ENCODE results near the gene KREMEN2. TPM values are rescaled to one million over a fixed set of nuclear protein-coding genes. Genes with fewer than 3 reads are reported as not detected.
A peak's percentile ranks its signal among the peaks of the same experiment; 100 is the strongest.

KREMEN2 gene
- total and polyA plus RNA-seq, 2 of the 13 experiments (the other 11 are each of a cell fraction or from before 2014, with no cell fraction given) = 0.48 to 1.2 TPM

- in situ Hi-C loops (cut with HindIII; ENCODE audit: extremely low pct_ligation_motif_present, low pct_unique_long_range_greater_than_20kb) (no loop called here), intact Hi-C loops (cut with micrococcal nuclease; ENCODE audit: unreplicated experiment) (no loop called here)
- peak; percentile 82 for TF ChIP-seq AGO2 (optimal IDR thresholded peaks at IDR 0.05; ENCODE audit: low read depth, low read length)
- TF ChIP-seq ZNF768 (CRISPR knock-in tag; IDR thresholded peaks at IDR 0.05) = peak; percentile 68; the same call in 1 of the 2 replicates
- no peak for TF ChIP-seq HNRNPLL (IDR thresholded peaks at IDR 0.05; ENCODE audit: low read depth, low read length, poor library complexity, severe bottlenecking)
- peak; percentile 55; the same call in 1 of the 2 replicates for TF ChIP-seq RBFOX2 (IDR thresholded peaks at IDR 0.05; ENCODE audit: low read depth, low read length)
- Histone ChIP-seq H2AFZ (ENCODE audit: low read length) (no peak overlapping the region), H3K27ac (ENCODE audit: extremely low read length, insufficient read depth, low read length) (no peak overlapping the region), H3K4me2 (ENCODE audit: low read depth, low read length) (no peak overlapping the region), H3K27me3 (ENCODE audit: control insufficient read depth in 1 of 2, insufficient read depth in 2 of 2, low read length in 2 of 2) (no peaks in the 10 kb centered on the region), H3K79me2 (ENCODE audit: insufficient read depth, low read length) (peaks cover 15% of the 10 kb centered on the region), H3K4me3 (replicated peaks in 1 of 3; ENCODE audit: insufficient read depth in 1 of 3, low read depth in 2 of 3, low read length in 3 of 3) (no peak overlapping the region), H3K36me3 (replicated peaks in 1 of 2; ENCODE audit: control insufficient read depth in 1 of 2, insufficient read depth in 2 of 2, low read length in 2 of 2) (peaks cover 2 to 18% of the 10 kb centered on the region in 2 experiments; a peak in 3 of 5 replicates), H3K4me1 (ENCODE audit: insufficient read depth, low read length) (peaks cover 9% of the 10 kb centered on the region), H3K9me3 (ENCODE audit: low read length) (no peaks in the 10 kb centered on the region), H4K20me1 (ENCODE audit: insufficient read depth, low read length) (no peaks in the 10 kb centered on the region), H3K9ac (ENCODE audit: insufficient read depth, low read depth, low read length) (no peak overlapping the region)
- DNase-seq (ENCODE audit: low spot score) = no peak
- ChIA-PET POLR2A (no interaction called here), CTCF (ENCODE audit: low intra/inter-chr PET ratio, low total read pairs) (no interaction called here)
- WGBS (ENCODE audit: low lambda C conversion rate) = 98% methylated on average over 22 of the region's 28 CpGs
- ATAC-seq = no peak
- no TSS peak for BruUV-seq (replicated peaks)
- no peak for FAIRE-seq
These were observed 11.2 kb downstream of the KREMEN2 start for GRCh38 chr16:2975161-2975795.

- peaks cover 2 to 18% of the 10 kb centered on the region in 2 experiments; a peak in 3 of 5 replicates for H3K36me3 ChIP-seq (replicated peaks in 1 of 2; ENCODE audit: control insufficient read depth in 1 of 2, insufficient read depth in 2 of 2, low read length in 2 of 2)
These were observed 12.1 kb downstream of the KREMEN2 start for GRCh38 chr16:2976201-2976600.

More at GRCh38 chr16:2976201-2976600, 12.1 kb downstream of the KREMEN2 start:
- BruUV-seq (replicated peaks) = no TSS peak
- intact Hi-C loops (cut with micrococcal nuclease; ENCODE audit: unreplicated experiment) (no loop called here), in situ Hi-C loops (cut with HindIII; ENCODE audit: extremely low pct_ligation_motif_present, low pct_unique_long_range_greater_than_20kb) (no loop called here)
- Histone ChIP-seq H3K27me3 (ENCODE audit: control insufficient read depth in 1 of 2, insufficient read depth in 2 of 2, low read length in 2 of 2) (no peaks in the 10 kb centered on the region), H4K20me1 (ENCODE audit: insufficient read depth, low read length) (no peaks in the 10 kb centered on the region), H2AFZ (ENCODE audit: low read length) (no peak overlapping the region), H3K4me1 (ENCODE audit: insufficient read depth, low read length) (peaks cover 5% of the 10 kb centered on the region), H3K4me3 (replicated peaks in 1 of 3; ENCODE audit: insufficient read depth in 1 of 3, low read depth in 2 of 3, low read length in 3 of 3) (no peak overlapping the region), H3K79me2 (ENCODE audit: insufficient read depth, low read length) (peaks cover 8% of the 10 kb centered on the region), H3K9ac (ENCODE audit: insufficient read depth, low read depth, low read length) (no peak overlapping the region), H3K9me3 (ENCODE audit: low read length) (no peaks in the 10 kb centered on the region), H3K27ac (ENCODE audit: extremely low read length, insufficient read depth, low read length) (no peak overlapping the region), H3K4me2 (ENCODE audit: low read depth, low read length) (no peak overlapping the region)
- FAIRE-seq (no peak), DNase-seq (ENCODE audit: low spot score) (no peak), ATAC-seq (no peak)
- CTCF ChIA-PET (ENCODE audit: low intra/inter-chr PET ratio, low total read pairs) = no interaction called here
- POLR2A ChIA-PET = no interaction called here
- TF ChIP-seq ZNF446 (CRISPR knock-in tag; IDR thresholded peaks at IDR 0.05) = no peak
- TF ChIP-seq KMT2A (CRISPR knock-in tag; IDR thresholded peaks at IDR 0.05) = no peak
- TF ChIP-seq MTF2 (CRISPR knock-in tag; IDR thresholded peaks at IDR 0.05; ENCODE audit: borderline replicate concordance) = no peak
- 98% methylated on average over 5 of the region's 7 CpGs for WGBS (ENCODE audit: low lambda C conversion rate)

Data from HepG2 (cell line).